NCI-H524 treated with DMSO at 0.1 percent for 48 hours (cell line): ENCODE results near the gene AP3B2.
A peak's percentile ranks its signal among the peaks of the same experiment; 100 is the strongest.
"Not testable (repeated sequence)": the region's sequence is repeated elsewhere in the genome, so short reads cannot be mapped to it uniquely, and the experiment has no call there.

Experiments used
- DNase-seq: peaks from one replicate; lab custom pipeline; 2025; lab: John Stamatoyannopoulos, UW

Gene AP3B2, protein sequence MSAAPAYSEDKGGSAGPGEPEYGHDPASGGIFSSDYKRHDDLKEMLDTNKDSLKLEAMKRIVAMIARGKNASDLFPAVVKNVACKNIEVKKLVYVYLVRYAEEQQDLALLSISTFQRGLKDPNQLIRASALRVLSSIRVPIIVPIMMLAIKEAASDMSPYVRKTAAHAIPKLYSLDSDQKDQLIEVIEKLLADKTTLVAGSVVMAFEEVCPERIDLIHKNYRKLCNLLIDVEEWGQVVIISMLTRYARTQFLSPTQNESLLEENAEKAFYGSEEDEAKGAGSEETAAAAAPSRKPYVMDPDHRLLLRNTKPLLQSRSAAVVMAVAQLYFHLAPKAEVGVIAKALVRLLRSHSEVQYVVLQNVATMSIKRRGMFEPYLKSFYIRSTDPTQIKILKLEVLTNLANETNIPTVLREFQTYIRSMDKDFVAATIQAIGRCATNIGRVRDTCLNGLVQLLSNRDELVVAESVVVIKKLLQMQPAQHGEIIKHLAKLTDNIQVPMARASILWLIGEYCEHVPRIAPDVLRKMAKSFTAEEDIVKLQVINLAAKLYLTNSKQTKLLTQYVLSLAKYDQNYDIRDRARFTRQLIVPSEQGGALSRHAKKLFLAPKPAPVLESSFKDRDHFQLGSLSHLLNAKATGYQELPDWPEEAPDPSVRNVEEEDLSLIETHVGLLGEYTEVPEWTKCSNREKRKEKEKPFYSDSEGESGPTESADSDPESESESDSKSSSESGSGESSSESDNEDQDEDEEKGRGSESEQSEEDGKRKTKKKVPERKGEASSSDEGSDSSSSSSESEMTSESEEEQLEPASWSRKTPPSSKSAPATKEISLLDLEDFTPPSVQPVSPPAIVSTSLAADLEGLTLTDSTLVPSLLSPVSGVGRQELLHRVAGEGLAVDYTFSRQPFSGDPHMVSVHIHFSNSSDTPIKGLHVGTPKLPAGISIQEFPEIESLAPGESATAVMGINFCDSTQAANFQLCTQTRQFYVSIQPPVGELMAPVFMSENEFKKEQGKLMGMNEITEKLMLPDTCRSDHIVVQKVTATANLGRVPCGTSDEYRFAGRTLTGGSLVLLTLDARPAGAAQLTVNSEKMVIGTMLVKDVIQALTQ

DNA sequence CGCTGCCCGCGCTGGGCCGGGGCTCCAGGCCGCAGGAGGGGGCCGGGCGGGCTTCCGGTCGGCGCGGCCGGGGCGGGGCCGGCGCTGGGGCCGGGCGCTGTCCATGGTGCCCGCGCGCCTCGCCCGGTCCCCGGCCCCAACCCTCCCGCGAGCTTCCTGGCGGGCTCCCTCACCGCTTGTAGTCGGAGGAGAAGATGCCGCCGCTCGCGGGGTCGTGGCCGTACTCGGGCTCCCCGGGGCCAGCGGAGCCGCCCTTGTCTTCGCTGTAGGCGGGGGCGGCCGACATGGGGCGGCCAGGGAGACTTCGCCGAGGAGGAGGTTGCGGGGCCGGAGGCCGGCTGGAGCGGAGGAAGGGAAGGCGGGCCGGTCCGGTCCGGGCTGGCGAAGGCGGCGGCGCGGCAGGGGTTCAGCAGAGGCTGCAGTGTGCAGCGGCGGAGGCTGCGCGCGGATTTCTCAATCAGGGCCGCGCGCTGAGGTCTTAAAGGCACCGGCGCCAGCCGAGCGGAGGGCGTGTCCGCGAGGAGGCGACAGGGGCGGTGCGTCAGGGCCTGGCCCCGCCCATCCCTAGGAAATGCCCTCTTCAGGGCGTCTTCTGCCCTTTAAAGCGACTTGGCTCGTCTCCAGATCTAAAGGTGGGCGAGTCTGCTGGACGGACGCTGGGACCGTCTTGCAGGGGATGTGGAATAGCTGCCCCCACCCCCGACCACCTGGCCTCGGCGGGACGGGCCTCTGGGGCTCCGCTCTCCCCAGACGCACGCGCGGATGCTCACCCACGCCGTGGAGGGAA, at the start of gene AP3B2:
TSS of gene AP3B2 (minus strand) at position 455 of the 787 bp plus-strand sequence. CDS start at position 286, 169 bp downstream.
- peak; percentile 73 for DNase-seq

DNA sequence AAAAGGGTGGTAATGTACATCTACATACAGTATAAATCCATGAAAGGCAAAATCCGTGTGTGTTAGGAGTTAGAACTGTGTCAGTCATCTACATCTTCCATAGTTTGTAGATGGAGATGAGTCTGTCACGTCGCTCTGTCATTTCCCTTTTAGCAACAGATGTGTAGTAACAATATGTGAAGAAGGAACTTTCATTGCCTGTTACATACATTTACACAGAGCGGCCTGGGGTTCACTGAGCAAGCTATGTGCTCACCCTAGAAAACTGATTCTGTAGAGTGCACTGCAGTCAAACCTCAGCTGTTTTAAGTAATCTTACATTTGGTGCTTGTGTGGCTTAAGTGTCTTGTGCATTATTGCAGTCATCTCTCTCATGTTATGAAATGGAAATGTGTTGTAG, 41.6 kb upstream of the AP3B2 start:
- no peak for DNase-seq

DNA sequence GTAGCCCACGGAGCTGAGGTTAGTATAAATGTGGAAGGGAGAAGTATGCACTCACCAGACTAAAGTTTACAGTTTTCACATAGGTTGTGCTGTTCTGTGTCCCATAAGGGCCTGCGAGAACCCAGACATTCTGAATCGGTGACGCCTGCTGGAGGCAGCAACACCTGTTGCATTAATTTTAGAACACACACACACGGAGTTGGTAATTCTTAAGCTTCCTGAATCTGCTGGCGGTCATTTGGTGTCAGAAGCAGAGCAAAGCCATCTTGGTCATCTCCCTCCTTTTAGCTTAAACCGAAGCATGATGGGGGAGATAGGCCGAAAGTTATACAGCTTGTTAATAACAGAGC, 41.1 kb upstream of the AP3B2 start:
- no peak for DNase-seq

DNA sequence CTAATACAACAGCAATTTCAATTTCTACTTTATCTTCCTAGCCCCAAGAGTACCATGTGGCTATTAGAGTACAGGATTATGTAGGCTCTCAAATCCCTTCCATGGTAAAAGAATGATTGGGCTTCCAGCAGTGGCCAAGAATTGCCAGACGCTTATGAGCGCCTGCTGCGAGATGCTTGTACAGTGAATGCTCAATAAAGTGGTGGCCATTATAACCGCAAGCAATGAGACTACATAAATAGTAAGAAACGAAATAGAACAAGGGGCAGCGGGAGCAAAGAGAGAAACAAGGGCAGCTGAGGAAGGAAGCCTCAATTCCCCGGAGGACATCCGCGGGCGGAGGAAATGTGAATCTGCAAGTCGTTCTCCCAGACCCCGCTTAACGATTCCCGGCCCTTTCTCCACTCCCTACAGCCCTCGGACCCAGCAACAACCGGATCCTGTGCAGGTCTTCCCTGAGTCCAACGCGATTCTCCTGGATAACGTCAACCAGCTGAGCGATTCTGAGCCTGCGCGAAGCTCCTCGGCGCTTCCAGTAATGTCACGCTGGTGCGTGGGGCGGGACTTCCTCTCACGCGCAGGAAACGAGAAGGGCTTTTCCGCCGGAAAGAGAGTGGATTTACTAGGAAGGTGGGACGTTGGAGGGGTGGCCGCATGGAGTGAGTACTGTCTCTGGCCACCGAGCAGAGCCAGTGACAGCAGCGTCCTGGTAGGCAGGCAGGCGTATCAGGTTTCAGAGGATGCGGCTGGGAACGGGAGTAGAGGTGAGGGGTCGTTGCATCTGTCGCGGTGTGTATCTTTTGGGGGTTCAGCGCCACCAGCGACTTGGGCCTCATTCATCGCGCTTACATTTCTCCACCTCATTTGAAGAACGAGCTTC, 40.5 kb upstream of the AP3B2 start:
- DNase-seq = peak; percentile 89

DNA sequence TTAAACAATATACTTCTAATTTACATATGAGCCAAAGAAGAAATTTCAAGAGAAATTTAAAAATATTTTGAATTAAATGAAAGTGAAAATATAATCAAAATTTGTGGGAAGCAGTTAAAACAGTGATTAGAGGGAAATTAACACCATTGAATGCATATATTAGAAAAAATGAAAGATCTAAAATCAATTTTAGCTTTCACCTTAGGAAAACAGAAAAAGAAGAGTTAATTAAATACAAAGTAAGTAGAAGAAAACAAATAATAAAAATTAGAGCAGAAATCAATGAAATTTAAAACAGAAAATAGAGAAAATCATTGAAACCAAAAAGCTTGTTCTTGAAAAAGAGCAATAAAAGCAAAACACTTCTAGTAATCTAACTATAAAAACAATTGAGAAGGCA, 38.6 kb upstream of the AP3B2 start:
- DNase-seq = no peak

DNA sequence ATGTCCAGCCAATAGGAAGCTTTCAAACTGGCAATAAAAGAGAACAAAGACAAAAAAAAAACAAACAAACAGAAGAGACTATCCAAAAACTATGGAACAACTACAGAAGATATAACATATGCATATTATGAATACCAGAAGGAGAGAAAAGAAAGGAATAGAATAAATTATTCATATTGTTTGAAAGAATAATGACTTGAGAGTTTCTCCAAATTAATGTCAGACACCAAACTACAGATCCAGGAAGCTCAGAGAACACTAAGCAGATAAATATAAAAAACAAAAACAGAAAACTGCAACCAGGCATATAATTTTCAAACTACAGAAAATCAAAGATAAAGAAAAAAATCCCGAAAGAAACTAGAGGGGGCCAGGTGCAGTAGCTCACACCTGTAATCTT, 34.1 kb upstream of the AP3B2 start:
- no peak for DNase-seq

DNA sequence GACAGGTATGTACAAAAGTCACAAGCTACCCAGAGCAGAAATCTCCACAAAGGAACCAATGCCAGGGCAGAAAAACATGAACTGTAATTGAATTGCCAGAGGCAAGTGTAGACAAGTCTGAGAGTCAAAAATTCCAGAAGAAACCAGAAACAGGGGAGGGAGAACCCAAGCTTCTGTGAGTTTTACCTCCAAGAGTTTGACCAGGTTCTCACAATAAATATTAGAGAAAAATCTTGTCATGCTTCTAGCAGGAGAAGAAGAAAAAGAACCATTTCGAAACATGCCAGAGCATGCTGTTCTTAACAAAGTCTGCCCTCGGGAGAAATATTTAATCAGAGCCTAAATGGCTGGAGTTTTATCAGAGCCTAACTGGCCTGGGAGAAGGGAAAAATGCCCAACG, 32.5 kb upstream of the AP3B2 start:
- DNase-seq = no peak

DNA sequence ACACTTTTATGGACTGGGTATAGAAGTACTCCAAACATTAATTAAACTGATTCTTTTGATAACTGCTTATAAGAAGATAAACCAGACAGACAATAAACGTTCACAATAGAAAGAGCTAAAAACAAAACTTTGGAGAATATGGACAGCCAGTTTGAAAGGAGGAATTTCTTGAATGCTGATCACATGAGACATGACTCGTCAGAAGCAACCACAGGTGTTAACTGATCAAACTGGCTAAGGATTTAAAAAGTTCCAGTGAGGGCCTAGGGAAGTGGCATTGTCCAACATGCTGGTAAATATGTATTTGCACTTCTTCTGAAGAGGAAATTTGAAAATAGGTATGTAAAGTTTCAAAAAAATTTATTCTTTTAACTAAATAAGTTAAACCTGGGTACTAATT, 29.4 kb upstream of the AP3B2 start:
- no peak for DNase-seq

DNA sequence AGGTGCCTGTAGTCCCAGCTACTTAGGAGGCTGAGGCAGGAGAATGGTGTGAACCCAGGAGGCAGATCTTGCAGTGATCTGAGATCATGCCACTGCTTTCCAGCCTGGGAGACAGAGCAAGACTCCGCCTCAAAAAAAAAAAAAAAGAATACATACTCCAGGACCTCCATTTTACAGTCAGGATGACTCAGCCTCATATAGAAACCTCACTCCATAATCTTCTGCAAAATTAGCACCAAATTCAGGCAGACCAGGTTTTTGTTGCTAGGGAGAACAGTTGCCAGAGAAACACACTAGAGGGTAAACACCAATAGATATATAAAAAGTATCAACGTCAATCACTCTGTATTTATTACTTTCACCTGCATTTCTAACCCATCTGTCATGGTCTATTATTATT, 28.3 kb upstream of the AP3B2 start:
- no peak for DNase-seq

DNA sequence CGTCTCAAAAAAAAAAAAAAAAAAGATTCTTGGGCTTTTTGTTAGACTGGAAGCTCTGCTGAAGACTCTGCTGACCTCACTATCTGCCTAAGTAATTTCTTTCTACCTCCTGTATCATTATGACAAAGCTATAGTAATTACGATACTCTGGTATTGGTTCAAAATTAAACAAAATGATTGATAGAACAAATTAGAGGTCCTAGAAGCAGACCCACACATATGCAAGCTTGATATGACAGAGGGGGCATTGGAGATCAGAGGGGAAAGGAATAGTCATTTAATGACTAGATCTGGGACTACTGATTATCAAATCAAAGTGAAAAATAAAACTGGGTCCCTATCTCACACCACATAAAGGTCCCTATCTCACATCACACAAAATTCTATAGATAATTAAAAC, 21.9 kb upstream of the AP3B2 start:
- DNase-seq = no peak

DNA sequence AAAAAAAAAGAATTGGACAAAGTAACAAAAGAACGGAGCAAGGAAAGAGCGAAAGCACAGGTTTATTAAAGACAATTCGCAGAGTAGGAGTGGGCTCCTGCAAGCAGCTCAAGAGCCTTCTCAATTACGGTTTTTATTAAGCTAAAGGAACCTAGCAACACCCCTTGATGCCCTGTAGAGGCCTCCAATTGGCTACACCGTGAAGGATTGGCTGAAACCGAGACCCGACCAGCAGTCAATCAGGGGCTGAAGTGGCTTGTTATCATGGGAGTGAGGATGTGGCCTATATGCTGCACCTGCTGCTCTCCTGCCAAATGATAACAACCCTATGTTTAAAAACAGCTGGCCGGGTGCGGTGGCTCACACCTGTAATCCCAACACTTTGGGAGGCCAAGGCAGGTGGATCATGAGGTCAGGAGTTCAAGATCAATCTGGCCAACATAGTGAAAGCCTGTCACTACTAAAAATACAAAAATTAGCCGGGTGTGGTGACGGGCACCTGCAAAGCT, 20.4 kb upstream of the AP3B2 start:
- peak; percentile 92 for DNase-seq

DNA sequence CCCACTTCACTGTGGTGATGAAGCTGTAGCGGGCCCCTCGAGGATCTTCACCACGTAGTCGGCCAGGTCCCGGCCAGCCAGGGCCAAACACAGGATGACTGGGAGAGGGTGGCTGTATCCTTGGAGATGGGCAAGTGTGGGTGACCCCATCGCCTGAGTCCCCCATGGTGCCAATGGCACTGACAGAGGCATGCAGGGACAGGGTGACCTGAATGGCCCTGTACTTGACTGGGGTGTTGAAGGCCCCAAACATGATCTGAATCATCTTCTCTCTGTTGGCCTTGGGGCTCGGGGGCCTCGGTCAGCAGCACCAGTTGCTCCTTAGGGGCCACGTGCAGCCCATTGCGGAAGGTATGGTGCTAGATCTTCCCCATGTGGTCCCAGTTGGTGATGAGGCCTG, 17.1 kb upstream of the AP3B2 start:
- DNase-seq = no peak

DNA sequence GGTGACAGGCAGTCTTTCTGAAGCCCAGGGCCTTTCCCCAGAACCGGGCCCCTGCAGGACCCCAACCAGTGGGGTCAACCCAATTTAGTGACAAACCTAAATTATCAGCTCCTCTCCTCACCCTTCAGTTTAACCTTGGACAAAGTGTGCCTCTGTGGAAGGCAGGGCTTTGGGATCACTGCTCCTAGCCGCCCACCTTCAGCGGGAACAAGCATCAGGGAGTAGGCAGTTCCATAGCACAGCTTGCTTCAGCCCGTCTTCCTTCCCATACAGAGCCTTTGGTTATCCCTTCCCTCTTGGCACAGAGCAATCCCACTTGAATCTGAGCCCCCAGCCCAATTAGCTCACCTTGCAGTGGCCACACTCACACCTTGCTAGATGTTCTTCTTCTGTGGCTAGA, 5.3 kb upstream of the AP3B2 start:
- no peak for DNase-seq

DNA sequence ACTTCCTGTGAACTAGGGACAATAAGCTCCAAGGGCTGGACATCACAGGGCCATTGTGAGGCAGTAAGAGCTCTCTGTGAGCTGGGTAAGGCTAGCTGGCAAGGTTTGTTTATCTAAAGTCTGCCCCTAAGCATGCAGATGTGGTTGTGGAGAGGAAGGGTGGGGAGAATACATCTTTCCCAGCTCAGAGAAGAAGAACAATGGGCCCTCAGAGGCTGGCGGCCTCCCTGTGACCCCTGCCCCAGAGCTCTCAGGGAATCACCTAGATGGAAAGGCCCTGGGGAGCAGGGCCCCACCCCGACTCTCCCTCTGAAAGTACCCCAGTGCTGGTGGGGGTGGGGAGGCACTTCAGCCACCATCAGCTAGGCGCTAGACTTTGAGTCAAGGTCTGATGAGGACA, 4.3 kb upstream of the AP3B2 start:
- no peak for DNase-seq

DNA sequence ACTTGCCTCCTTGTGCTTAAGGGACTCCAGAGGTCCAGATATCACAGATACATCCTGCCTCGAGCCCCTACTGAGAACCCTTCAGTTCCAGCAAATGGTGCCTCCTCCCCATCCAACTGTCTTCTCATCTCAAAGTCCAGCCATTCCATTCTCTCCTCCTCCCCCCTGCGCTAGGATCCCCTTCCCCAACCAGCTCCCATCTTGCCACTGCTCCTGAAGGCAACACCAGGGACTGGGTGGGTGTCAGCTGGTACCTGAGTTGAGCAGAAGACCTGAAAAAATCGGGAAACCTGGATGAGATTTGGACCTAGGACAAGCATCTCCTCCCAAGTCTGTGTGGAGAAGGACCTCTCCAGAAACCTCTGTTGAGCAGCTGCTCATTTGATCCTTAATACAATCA, 2.4 kb upstream of the AP3B2 start:
- DNase-seq = no peak

DNA sequence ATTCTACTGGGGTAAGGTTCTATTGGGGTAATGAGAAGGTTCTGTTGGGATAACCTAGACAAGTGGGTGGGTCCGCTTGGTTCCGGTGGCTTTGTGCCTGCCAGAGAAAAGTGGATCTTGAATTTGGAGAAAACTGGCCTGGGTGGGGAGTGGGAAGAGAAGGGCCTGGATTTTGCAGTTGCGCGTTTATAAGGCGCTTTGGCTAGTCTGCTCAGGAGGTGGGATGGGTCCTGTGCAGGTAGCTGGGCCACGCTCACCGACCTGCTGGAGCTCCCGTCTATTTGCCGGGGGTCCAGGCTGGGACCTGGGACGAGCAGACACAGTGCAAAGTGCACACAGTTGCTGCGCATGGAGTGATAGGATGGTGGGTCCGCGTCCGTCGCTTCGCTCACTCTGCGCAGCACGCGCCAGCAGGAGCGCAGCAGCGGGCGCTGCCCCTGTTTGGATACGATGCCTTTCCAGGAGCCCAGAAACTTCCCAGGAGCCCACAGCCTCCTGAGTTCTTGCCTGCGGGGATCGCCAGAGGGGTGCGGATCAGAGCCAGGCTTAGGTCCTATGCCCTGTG, 1.3 kb upstream of the AP3B2 start:
- DNase-seq = no peak

DNA sequence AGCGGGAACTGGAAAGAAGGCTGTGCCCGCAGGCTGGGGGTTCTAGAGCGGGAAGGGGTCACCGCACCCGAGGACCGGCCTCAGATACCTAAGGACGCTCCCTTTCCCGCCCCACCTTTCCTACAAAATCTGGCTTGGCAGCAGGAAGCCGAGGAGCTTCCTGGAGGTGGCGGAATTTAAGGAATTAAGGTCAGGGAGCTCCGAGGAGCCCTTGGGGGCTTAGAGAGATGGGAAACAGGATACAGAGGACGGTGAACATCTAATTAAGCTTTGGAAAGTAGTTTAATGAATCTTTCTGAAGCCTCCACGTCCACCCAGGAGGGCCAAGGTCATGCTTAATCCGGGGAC, 507 bp upstream of the AP3B2 start:
- DNase-seq = no peak

DNA sequence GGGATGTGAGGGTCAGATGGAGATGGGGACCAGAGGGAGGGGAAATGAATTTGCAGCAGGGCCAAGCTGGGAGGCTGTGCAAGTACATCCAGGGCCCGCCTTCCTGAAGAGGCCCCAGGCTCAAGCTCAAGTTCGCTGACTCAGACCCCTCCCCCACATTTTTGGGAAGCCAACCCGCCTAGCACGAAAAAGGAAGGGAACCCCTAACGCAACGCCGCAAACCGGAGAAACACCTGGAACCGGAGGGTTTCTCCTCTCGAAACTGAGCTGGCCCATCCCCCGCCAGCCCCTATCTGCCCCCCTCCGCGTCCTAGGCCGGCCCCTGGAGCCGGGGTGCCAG, 624 bp downstream of the AP3B2 start:
- peak; percentile 23 for DNase-seq

DNA sequence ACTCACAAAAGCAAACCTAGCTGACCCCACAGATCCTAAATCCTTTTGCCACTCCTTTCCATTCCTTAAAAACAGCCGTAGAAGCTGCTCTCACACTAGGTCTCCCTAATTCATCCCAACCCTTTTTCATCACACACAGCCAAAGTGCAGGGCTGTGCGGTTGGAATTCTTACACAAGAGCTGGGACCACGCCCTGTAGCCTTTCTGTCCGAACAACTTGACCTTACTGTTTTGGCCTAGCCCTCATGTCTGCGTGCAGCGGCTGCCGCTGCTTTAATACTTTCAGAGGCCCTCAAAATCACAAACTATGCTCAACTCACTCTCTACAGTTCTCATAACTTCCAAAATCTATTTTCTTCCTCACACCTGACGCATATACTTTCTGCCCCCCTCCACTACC, 3.8 kb downstream of the AP3B2 start:
- not testable (repeated sequence) for DNase-seq

DNA sequence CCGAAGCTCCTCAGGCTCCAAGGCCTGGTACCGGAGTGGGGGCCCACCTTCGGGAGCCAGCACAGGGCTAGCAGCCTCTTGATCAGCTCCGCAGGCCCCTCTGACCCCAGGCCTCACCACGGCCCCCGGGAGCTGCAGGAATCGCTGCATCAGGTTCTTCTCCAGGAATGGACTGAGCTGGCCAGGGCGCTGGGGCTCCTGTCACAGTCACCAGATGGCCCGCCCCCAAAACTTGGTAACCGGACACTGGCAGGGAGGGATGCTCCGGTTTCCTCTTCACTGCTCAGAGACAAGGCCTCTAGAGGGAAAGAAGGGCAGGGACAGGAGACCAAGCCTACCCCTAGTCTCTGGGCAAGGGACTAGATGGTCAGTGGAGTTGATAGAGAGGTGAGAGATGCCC, 9.9 kb downstream of the AP3B2 start:
- no peak for DNase-seq
